Measurements from ENCODE around the gene MON2. TPM values are rescaled to one million over a fixed set of nuclear protein-coding genes. Genes with fewer than 3 reads are reported as not detected.

MON2 gene
- total and polyA plus RNA-seq, 10 of the 15 experiments (the other 5 are each of a cell fraction or from before 2014, with no cell fraction given), result 5.4 to 34.3 (median 23.4) TPM

- ChIA-PET CTCF (interaction anchor here (1.1 kb wide), 1 partner anchor 123 kb away, joined by 3 read pairs; no protein-coding TSS in a partner anchor), RAD21 (ENCODE audit: unreplicated experiment) (no interaction called here), SMC1A (ENCODE audit: uncharacterized antibody, unreplicated experiment) (no interaction called here), POLR2A (no interaction called here)
- H3K27me3 ChIP-seq (replicated peaks in 1 of 2; ENCODE audit: control insufficient read depth in 2 of 2, insufficient read depth in 2 of 2, low read length in 1 of 2), result no peaks in the 10 kb centered on the region
- H3K4me1 ChIP-seq (ENCODE audit: control insufficient read depth, insufficient read depth, low read length), result no peaks in the 10 kb centered on the region
- FAIRE-seq, result no peak
- H3K4me2 ChIP-seq (ENCODE audit: control insufficient read depth, insufficient read depth), result no peak overlapping the region
- BruUV-seq (replicated peaks), result no TSS peak
- no peaks in the 10 kb centered on the region for H3K36me3 ChIP-seq (ENCODE audit: control insufficient read depth in 2 of 2, insufficient read depth in 2 of 2, low read length in 1 of 2)
- no peak overlapping the region for H3K9ac ChIP-seq (ENCODE audit: control insufficient read depth, insufficient read depth, low read length)
- H2AFZ ChIP-seq (ENCODE audit: control insufficient read depth, low read depth, low read length), result no peak overlapping the region
- no peak for DNase-seq (ENCODE audit: low read depth, low spot score)
- no peak overlapping the region for H3K27ac ChIP-seq (ENCODE audit: control insufficient read depth, insufficient read depth)
- no peaks in the 10 kb centered on the region for H4K20me1 ChIP-seq (ENCODE audit: control insufficient read depth, insufficient read depth)
- H3K9me3 ChIP-seq (replicated peaks; ENCODE audit: control insufficient read depth, insufficient read depth, low read length), result no peaks in the 10 kb centered on the region; the same call in 2 of the 3 replicates
- in situ Hi-C loops (cut with MboI) (no loop called here), intact Hi-C loops (cut with micrococcal nuclease; ENCODE audit: unreplicated experiment) (no loop called here)
- no peak for ATAC-seq
- 54% methylated on average over 3 of the region's 3 CpGs for WGBS (ENCODE audit: insufficient coverage, insufficient replicate concordance, low lambda C conversion rate, missing lambda C conversion rate)
- H3K4me3 ChIP-seq, result no peak overlapping the region
- no peaks in the 10 kb centered on the region for H3K79me2 ChIP-seq (ENCODE audit: control insufficient read depth, insufficient read depth, low read length)
- no peak for TF ChIP-seq RBBP5 (conservative IDR thresholded peaks at IDR 0.05)
- no peak for TF ChIP-seq BCL3 (IDR thresholded peaks at IDR 0.05; ENCODE audit: borderline replicate concordance, insufficient read depth, low read depth, low read length, poor library complexity, severe bottlenecking)
- no peak for TF ChIP-seq DPF2 (IDR thresholded peaks at IDR 0.05)
- no peak for TF ChIP-seq RELA (IDR thresholded peaks at IDR 0.05; ENCODE audit: borderline replicate concordance, partially characterized antibody)
- no peak for TF ChIP-seq SMC3 (IDR thresholded peaks at IDR 0.05; ENCODE audit: borderline replicate concordance, low read length)
- TF ChIP-seq IRF4 (IDR thresholded peaks at IDR 0.05; ENCODE audit: low read depth, low read length), result no peak
- TF ChIP-seq NBN (IDR thresholded peaks at IDR 0.05), result no peak
- TF ChIP-seq JUNB (IDR thresholded peaks at IDR 0.05), result no peak
- TF ChIP-seq, protein P1, sequence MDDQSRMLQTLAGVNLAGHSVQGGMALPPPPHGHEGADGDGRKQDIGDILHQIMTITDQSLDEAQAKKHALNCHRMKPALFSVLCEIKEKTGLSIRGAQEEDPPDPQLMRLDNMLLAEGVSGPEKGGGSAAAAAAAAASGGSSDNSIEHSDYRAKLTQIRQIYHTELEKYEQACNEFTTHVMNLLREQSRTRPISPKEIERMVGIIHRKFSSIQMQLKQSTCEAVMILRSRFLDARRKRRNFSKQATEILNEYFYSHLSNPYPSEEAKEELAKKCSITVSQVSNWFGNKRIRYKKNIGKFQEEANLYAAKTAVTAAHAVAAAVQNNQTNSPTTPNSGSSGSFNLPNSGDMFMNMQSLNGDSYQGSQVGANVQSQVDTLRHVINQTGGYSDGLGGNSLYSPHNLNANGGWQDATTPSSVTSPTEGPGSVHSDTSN (IDR thresholded peaks at IDR 0.05; ENCODE audit: insufficient replicate concordance, low read depth, low read length), result no peak
- TF ChIP-seq, protein P2, sequence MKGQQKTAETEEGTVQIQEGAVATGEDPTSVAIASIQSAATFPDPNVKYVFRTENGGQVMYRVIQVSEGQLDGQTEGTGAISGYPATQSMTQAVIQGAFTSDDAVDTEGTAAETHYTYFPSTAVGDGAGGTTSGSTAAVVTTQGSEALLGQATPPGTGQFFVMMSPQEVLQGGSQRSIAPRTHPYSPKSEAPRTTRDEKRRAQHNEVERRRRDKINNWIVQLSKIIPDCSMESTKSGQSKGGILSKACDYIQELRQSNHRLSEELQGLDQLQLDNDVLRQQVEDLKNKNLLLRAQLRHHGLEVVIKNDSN (IDR thresholded peaks at IDR 0.05; ENCODE audit: borderline replicate concordance, extremely low read length, insufficient read depth, low read depth, low read length), result no peak
- TF ChIP-seq NR2C1 (IDR thresholded peaks at IDR 0.05), result no peak
- TF ChIP-seq ZNF274 (IDR thresholded peaks at IDR 0.05; ENCODE audit: insufficient read depth, insufficient read length), result no peak
- TF ChIP-seq KDM1A (IDR thresholded peaks at IDR 0.05; ENCODE audit: borderline replicate concordance), result no peak
- no peak for TF ChIP-seq MXI1 (IDR thresholded peaks at IDR 0.05; ENCODE audit: low read depth, low read length)
- TF ChIP-seq SIN3A (IDR thresholded peaks at IDR 0.05; ENCODE audit: low read depth, low read length), result no peak
- TF ChIP-seq ATF2 (IDR thresholded peaks at IDR 0.05; ENCODE audit: low read length), result no peak
- TF ChIP-seq, protein P3, sequence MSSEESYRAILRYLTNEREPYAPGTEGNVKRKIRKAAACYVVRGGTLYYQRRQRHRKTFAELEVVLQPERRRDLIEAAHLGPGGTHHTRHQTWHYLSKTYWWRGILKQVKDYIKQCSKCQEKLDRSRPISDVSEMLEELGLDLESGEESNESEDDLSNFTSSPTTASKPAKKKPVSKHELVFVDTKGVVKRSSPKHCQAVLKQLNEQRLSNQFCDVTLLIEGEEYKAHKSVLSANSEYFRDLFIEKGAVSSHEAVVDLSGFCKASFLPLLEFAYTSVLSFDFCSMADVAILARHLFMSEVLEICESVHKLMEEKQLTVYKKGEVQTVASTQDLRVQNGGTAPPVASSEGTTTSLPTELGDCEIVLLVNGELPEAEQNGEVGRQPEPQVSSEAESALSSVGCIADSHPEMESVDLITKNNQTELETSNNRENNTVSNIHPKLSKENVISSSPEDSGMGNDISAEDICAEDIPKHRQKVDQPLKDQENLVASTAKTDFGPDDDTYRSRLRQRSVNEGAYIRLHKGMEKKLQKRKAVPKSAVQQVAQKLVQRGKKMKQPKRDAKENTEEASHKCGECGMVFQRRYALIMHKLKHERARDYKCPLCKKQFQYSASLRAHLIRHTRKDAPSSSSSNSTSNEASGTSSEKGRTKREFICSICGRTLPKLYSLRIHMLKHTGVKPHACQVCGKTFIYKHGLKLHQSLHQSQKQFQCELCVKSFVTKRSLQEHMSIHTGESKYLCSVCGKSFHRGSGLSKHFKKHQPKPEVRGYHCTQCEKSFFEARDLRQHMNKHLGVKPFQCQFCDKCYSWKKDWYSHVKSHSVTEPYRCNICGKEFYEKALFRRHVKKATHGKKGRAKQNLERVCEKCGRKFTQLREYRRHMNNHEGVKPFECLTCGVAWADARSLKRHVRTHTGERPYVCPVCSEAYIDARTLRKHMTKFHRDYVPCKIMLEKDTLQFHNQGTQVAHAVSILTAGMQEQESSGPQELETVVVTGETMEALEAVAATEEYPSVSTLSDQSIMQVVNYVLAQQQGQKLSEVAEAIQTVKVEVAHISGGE (CRISPR knock-in tag; IDR thresholded peaks at IDR 0.05), result no peak
These were observed 8.0 kb upstream of the MON2 start for GRCh38 chr12:62458626-62459025.
